NCI-H524 treated with DMSO at 0.1 percent for 48 hours (cell line): ENCODE results near the gene PTPRE.

ENCODE experiments used
- DNase-seq: peaks from one replicate; lab custom pipeline; 2025; lab: John Stamatoyannopoulos, UW

Gene PTPRE, protein sequence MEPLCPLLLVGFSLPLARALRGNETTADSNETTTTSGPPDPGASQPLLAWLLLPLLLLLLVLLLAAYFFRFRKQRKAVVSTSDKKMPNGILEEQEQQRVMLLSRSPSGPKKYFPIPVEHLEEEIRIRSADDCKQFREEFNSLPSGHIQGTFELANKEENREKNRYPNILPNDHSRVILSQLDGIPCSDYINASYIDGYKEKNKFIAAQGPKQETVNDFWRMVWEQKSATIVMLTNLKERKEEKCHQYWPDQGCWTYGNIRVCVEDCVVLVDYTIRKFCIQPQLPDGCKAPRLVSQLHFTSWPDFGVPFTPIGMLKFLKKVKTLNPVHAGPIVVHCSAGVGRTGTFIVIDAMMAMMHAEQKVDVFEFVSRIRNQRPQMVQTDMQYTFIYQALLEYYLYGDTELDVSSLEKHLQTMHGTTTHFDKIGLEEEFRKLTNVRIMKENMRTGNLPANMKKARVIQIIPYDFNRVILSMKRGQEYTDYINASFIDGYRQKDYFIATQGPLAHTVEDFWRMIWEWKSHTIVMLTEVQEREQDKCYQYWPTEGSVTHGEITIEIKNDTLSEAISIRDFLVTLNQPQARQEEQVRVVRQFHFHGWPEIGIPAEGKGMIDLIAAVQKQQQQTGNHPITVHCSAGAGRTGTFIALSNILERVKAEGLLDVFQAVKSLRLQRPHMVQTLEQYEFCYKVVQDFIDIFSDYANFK

DNA sequence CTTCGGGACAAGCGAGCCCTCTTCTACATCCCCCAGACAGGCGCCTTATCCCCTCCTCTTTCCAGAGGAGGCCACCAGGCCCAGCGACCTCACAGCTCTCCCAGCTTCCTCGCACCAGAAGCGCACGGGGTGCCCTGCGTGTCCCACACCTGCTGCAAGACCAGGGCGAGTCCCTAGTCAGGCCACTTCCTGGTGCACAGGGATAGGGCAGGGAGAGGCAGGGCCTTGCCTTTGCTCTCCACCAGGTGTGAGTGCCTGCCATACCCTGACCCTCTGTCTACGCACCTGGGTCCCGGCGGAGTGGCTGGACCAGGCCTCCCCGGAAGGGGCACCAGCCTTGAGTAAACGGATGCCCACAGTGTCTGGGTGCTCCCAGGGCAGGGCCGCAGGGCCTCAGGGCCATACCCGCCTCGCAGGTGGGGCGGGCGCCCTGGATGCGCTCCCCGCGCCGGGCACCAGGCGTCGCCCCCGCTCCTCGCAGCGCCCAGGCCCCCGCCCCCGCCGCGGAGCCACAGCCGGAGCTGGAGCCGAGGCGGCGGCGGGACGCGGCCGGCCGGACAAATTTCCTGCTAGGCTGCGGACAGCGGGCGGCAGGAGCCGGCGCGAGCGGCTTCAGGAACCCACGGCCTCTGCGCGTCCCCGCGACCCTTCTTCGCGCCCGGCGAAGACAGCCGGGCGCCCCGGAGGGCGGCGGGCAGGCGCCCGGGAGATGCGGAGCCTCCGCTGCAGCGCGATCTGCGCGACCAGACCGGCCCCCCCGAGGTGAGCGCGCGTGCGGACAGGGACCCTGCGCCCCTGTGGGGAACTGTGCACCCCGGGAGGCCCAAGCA, at the start of gene PTPRE:
TSS of gene PTPRE (plus strand) at position 556 of the 830 bp plus-strand sequence. CDS start 133,779 bp downstream, outside the sequence.
- no peak for DNase-seq

DNA sequence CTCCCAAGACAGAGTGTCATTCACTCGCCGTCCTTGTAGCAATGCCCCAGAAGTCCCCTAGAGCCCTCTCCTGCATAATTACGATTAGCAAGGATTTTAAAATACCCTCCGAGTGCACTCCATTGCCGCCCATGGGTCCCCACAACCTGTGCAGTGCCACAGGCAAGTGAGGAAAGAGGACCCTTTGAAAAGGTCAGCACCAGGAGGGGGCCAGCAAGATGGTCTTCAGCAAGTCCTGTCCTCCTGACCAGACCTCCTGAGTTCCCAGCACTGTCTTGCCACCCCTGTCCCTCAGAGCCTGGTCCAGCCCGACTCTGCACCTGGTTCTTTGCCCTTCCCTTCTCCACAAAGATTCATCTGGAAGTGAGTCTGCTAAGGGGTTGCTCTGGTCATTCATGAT, 46.3 kb upstream of the PTPRE start:
- DNase-seq = no peak

DNA sequence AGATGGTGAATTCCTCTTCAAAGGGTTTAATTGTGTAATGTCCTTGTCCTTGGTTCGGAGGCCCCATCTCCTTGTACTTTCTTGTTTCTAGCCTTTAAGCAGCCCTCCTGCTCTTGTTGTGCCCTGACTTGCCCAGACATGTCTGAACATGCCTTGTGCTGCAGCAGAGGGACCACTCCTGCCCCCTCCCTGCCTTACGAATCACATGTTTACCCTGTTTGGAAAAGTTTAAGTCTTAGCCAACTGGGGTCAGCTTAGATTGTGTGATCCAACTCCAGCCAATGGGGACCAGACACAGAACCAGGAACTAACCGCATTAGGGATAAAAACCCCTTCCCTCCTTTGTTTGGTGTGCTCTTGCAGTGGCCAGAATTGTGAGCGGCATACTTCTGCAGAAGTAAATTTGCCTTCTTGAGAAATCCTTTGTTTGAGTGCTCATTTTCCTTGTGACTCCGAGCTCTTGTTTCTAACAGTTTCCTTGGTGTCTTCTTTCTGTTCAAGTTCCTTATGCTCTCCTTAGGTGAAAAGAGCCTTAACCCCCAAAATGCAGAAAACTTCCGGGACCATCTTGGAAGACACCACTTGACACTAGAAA, 43.6 kb upstream of the PTPRE start:
- no peak for DNase-seq

DNA sequence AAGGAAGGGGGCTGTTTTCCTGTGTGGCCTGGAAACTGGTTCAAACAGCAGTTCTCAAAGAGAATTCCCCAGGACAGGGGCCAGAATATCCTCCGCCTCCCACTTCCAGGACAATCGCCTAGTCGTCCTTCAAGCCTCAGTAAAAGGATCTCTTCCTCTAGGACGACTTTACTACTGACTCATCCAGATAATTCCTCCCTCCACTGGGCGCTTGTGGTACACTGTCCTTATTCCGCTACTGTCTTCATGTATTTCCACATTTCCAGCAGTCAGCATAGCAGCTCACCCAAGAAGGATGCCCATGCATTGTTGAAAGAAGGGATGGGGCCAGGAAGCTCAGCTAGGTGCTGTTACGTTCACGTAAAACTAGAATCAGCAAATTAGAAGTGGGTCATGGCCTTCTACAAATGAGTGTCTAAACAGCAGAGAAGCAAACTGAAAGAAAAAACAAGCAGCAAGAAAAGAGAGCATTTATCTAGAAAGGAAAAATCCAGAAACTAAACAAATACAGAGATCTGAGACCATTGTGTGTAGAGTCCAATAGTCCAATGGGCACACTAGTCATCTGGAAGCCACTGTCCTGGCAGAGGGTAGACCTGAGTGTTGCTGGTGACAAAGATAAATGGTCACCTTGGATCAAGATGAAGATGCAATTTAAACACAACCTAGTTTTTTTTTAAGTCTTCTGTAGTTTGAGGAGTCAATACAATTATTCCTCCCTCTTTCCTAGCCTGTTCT, 40.5 kb upstream of the PTPRE start:
- DNase-seq = no peak

DNA sequence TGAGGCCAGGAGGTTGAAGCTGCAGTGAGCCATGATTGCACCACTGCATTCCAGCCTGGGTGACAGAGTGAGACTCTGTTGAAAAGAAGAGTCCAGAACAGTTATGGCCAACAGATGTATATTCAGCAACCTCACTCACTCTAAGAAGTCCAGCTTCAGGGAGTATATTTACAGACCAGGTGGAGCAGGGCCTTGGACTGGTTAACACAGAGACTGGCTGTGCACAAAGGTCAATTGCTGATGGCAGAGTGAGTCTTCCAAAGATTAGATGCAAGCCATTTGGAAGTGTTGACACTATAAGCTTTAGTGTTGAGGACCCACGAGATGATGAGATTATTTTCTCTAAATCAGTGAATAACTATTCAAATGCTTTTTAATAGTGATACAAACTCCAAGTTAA, 39.1 kb upstream of the PTPRE start:
- no peak for DNase-seq

DNA sequence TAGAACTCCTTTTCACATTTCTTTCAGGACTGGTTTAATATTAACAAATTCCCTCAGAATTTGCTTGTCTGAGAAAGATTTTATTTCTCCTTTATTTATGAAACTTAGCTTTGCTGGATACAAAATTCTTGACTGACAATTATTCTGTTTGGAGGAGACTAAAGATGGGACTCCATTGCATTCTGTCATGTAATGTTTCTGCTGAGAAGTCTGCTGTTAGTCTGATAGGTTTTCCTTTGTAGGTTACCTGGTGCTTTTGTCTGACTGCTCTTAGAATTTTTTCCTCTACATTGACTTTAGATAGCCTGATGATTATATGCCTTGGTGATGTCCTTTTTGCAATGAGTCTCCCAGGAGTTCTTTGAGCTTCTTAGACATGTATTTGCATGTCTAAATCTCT, 37.6 kb upstream of the PTPRE start:
- no peak for DNase-seq

DNA sequence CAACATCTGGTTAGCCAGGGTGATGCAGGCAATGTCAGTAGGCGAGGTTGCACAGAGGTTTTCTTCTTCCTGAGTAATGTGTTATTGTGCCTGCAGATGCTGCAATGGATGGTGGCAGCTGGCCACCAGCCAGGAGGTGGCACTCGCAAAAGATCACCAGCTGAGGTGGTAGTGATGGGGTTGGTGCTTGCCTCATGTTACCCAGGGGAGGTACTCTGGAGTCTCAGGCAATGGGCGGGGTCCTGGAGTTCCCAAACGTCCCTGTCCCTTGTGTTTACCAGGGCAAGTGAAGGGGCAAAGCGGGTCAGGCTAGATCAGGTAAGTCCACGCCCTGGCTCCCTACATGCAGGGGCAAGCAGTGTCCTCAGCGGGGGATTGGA, 35.3 kb upstream of the PTPRE start:
- no peak for DNase-seq

DNA sequence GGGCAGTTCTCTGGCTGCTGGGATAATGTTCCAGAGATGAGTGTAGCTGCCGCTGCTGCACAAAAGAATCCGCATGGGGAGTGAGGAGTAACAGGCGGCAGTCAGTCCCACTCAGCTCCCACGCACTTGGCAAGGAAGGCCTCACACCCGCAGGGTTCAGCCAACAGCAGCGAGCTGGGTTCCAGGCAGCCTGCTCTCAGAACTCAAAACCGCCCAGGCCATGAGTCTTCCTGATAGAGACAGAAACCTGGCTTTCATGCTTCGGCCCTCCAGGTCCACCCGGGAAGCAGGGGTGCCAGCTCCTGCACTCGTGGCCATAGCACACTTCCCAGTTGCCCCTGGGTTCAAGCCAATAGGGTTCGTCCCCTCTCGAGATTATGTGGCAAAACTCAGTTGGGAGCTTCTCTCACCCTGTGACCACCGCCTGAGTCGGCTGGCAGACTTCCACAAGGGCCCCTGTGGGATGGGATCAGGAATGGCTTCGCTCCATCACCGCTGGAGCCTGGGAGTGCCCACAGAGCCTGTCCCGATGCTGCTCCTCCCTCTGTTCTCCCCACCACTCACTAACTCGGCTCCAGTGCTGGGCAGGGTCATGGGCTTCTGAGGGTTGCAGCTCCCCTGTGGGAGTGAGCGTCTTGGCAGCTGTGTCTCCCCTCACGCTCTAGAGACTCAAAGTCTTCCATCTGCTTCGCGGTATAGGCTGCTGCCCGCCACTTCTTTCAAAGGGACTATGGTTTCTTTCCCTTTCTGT, 34.7 kb upstream of the PTPRE start:
- DNase-seq = no peak

DNA sequence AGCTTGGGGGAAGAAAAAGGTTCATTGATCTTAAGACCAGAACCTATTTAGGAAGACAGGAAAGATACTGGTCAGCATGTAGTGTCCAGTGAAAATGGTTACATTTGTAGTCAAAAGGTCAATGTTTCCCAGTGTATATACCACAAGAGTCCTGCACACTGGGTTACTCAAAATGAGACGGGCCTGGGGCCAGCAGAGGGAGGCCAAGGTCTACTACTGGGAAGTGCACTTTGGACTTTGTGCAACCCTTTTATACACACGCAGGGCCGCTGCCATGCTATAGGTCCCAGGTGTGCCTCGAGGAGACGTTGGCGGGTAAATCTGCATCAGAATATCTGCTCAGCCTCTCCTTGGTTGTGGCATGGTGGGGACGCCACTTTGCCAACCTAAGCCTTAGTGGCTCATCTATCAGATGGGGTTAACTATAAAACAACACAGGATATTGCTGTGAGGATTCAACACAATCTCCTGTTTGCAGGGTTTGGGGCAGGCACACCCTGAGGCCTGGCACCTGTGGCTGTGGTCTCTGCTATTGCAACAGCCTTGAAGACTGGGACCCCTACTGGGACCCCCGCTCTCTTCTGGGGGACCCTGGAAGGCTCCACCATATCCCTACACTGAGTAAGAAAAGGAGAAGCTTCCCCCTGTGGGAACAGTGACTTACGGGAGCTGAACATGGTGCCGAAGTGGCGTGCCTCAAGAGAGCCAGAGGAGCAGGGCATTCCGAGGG, 33.9 kb upstream of the PTPRE start:
- no peak for DNase-seq

DNA sequence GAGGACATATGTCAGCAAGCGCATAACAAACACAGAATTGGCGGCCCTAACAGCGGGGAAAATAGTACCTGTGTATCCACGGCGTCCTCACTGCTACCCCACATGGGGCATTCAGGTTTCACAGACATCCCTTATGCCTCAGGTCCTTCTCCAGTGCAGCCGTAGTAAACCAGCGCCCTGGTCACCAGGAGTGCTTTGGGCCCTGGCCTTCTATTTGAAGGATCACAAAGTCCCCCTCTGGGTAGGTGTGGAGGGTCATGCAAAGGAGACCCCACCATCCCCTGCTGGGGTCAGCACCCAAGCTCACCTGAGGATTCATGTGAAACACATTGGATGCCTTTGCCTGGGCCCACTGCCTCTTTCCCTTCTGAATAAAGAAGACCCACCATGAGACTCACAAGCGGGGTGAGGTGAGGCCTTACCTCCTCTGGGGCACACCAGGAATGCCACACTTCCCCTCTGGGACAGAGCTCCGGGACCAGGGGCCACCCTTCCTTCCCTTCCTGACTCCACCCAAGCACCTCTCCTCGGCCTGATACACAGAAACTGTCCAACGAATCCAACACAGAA, 32.9 kb upstream of the PTPRE start:
- no peak for DNase-seq

DNA sequence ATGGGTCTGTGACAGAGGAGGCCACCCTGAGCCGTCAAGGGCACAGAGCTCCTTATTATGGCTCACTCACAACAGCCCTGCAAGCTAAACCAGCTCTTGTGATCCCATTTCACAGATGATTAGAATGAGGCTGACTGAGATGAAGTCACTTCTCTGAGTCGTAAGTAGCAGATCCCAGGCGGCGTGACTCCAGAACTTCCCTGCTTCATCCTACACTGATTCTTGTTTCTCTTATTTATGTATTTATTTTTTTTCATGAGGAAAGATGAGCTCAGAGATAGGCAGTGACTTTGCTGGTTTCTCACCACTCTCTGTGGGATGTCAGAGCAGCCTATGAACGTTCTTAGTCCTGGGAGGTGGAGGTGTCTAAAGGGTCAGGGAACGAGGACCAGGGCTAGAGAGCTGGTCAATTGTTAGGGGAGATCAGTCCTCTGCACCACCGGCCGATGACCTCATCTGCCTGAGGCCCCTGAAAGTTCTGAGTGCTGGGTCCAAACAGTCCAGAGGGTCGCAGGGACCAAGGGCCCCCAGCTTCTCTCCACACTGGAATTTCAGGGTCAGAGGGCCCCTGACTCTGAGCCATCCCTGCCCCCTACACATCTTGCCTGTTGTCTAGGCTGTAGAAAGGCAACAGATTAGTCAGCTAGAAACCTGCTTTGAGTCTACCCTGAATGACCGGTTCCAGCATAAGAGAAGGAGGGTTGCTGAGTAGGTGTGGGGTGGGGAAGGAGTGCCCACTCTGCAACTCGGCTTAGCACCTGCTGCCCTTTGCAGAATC, 32.0 kb upstream of the PTPRE start:
- no peak for DNase-seq

DNA sequence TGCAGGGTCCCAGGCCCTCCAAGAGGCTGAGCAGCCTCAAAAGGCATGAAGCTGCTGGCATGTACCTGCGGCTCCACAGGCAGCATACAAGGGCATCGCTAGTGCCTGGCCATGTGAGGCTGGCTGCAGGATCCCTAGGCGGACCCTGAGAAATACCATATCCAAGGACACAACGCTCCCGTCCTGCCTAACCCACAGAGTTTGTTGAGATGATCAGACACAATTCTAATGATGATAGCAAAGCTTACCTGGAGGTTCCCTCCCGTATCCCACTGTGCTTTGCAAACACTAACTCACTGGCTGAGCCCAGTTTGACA, 31.5 kb upstream of the PTPRE start:
- DNase-seq = no peak

DNA sequence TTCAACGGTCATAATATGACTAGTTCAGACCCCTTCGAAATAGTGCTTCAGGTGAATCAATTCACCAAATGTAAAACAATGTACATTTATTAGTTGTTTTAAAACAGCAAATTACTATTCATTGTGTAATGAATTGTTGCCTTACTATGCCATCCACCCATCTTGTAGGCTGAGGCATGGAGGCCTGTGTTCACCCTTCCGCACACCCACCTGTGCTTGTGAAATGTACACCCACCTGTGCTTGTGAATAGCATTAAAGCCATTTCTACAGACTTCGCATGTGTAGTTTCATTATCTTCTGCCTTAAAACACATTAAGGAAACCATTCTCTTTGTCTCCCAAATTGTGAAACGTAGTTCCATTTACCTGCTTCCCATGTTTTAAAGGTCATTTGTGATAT, 31.0 kb upstream of the PTPRE start:
- no peak for DNase-seq

DNA sequence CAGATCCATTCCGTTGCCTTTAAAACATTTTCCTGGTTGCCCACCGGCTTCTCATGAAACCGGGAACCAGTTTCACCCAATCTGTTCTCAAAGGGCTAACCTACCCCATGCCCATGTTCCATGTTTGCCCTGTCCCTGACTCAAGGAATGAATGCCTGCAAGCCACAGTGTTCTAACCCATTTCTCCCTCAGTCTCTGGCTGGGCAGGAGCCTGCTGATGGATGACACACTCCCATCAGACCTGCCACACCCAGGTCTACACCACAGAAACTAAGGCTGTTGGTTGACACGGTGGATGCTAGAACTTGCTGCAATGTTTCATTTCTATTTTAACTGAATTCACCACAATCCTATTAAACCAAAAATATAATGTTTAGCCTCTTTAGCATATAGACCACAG, 29.8 kb upstream of the PTPRE start:
- no peak for DNase-seq

DNA sequence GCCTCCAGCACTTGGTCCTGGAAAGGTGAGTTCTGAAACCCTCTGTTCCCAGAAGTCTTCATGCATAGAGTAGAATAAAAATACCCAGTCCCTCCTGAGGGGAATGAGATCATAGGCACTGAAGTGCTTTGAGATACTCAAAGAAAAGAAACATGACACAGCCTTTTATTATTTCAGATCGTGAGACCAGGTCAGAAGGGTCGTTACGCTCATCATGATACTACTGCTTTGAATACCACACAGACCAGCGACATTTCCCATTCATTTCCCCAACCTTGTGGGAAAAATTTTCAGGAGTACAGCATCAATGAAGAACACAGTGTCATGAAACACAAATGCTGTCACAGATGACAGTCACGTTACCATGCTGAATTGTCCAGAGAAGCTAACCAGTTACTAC, 29.2 kb upstream of the PTPRE start:
- DNase-seq = no peak

DNA sequence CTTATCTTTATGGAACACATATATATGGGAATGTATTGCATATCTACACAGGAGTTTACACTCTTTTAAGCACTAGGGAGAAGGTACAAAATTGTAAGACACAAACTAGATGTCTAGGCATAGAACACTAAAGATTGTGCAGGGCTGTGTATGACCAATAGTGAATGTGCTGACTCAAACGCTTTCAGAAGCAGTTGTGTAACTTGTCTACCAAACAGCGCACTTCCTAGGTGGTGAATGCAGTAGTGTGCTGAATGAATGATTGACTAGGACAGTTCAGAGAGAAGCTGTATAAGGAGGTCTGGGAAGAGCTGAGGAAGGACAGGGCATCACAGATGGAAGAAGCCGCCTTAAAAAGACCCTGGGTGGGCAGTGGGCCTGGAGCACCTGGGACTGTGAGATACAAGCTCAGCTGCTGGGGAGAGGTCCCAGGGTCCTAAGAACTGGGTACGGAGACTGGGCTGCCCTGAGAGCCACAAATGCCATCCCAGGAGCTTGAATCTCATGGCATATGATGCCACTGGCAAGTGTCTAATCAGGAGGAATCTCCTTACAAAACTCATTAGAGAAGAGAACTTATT, 28.3 kb upstream of the PTPRE start:
- DNase-seq = no peak

DNA sequence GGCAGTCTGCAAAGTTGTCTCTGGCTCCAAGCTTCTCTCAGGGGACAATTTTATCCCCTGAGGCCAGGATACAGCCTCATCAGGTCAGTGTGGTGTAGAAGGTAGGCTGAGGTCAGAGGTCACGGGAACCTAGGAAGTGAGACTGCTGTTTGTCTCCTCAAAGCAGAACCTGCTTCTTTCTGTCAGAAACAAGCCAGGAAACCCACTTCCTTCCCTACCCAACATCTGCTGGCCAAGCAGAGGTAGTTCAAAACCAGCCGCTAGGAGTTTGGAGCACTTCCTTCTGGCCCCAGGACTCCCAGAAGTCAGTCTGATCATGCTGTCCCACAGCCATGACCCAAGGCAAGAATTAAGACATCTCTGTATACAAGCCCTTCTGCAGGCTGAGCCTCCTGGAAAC, 26.3 kb upstream of the PTPRE start:
- no peak for DNase-seq

DNA sequence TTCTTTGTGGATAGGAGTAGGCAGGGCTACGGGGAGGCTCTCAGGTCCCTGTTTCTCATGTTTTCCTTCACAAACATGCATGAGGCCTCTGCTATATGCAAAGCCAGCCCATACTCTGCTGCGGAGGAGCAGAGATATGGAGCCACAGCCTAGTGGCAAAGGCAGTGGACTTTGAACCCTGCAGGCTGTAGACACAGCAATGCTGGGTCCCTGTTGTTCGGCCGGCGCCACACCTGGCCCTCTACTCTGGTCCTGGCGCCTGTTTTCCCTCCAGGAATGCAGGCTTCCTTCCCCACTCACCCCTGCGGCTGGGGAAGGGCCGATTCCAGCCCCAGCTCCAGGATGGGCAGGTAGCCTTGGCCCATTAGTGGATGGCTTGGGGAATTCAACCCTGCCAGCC, 25.6 kb upstream of the PTPRE start:
- DNase-seq = no peak

DNA sequence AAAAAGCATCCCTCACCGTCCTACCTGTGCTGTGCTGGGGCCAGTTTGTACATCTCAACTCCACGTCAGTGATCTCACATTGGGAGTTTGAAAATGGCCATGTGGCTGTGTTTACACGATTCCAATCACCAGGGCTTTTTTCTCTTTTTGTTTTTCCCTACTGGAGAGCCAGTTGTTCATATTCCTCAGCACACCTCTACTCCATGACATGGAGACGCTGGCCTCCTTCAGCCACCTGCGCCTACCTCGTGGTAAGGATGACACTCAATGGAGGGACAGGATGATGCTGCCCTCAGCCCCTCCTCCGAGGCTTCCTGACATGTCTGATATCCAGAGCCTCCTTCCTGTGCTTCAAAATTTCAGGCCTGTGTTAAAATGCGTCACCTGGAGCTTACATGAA, 24.5 kb upstream of the PTPRE start:
- no peak for DNase-seq
